Measurements from ENCODE around the gene COLQ.
"Not testable (repeated sequence)": the region's sequence is repeated elsewhere in the genome, so short reads cannot be mapped to it uniquely, and the experiment has no call there.

COLQ gene

GRCh38 chr3:15521573-15521965, at the start of gene COLQ:
Gene COLQ, minus strand, starts transcription at chr3:15521706. Its CDS starts 81 bp downstream, at chr3:15521625.
- in situ Hi-C loops (cut with HindIII; ENCODE audit: low sequenced_read_pairs) = no loop called here

- in situ Hi-C loops (cut with HindIII; ENCODE audit: low sequenced_read_pairs) = no loop called here
Measured at GRCh38 chr3:15563190-15563589, 41.7 kb upstream of the COLQ start.

- in situ Hi-C loops (cut with HindIII; ENCODE audit: low sequenced_read_pairs) = no loop called here
Measured at GRCh38 chr3:15562560-15562959, 41.1 kb upstream of the COLQ start.

GRCh38 chr3:15558581-15558980, 37.1 kb upstream of the COLQ start:
- in situ Hi-C loops (cut with HindIII; ENCODE audit: low sequenced_read_pairs) = no loop called here

DNA sequence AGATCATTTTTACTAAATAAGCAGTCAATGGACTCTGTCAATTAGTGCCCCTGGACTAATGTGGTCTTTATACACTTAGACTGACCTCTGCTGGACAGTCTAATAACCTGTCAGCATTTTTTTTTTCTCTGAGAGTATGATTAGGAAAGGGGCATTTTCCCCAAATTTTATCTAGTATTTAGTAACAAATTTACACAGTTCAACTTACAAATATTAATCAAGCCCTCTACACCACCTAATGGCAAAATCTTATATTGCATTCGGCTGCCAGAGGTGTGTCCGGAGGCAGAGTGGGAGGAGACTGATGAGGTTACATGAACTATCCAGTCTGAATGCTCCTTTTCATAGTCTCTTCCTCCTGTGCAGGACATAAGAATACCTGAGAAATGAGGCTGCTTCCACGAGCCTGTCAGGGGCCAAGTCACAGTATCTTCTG, 36.0 kb upstream of the COLQ start:
- in situ Hi-C loops (cut with HindIII; ENCODE audit: low sequenced_read_pairs) = no loop called here

DNA sequence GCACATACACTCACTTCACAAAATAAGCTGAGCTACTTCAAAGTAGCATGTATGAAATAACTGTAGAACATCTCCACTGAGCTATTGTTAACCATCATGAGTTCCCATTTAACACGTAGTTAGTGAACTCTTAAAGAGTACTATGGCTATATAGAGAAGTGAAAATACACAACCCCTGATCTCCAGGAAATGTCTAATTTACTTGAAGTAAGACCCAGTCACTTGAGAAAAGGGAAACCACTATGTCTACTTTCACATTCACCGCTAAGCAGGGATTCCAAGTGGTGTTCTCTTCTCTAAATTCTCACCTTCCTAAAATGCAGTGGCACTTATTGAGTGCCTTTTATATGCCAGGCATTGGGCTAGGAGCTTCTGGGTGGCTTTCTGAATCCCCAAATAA, 35.0 kb upstream of the COLQ start:
- in situ Hi-C loops (cut with HindIII; ENCODE audit: low sequenced_read_pairs) = no loop called here

DNA sequence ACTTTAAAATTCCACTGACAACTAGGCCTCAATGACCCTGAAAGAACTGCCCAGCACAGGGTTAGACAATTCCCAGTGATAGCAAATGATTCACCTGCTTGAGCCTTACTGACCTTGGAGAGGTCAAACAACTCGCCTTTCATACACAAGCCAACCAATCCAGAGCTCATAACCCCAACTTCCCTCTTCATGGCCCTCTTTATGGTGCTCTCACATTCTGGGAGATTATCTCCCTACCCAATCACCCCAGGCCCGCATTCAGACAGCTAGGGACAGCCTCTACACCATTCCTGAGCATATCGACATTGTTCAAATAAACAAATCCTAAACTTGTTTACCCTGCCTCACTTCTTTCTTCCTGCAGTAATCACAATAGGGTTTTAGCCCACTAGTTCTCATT, 32.2 kb upstream of the COLQ start:
- in situ Hi-C loops (cut with HindIII; ENCODE audit: low sequenced_read_pairs) = no loop called here

GRCh38 chr3:15551902-15552301, 30.4 kb upstream of the COLQ start:
- in situ Hi-C loops (cut with HindIII; ENCODE audit: low sequenced_read_pairs) = no loop called here

DNA sequence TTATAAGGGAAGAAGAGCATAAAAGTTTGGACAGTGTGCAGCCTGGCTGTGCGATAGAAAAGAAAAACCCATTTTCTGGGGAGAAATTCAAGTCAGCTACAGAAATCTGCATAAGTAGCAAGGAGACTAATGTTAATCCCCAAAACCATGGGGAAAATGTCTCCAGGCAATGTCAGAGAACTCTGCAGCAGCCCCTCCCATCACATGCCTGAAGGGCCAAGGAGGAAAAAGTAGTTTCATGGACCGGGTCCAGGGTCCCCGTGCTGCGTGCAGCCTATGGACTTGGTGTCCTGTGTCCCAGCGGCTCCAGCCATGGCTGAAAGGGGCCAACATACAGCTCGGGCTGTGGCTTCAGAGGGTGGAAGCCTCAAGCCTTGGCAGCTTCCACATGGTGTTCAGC, 28.3 kb upstream of the COLQ start:
- in situ Hi-C loops (cut with HindIII; ENCODE audit: low sequenced_read_pairs) = loop anchor here (10.0 kb wide), 1 partner anchor 55 kb away; no protein-coding TSS in a partner anchor

- in situ Hi-C loops (cut with HindIII; ENCODE audit: low sequenced_read_pairs) = loop anchor here (10.0 kb wide), 1 partner anchor 48 kb away; no protein-coding TSS in a partner anchor
Measured at GRCh38 chr3:15542614-15543013, 21.1 kb upstream of the COLQ start.

GRCh38 chr3:15541371-15541770, 19.9 kb upstream of the COLQ start:
- in situ Hi-C loops (cut with HindIII; ENCODE audit: low sequenced_read_pairs) = loop anchor here (10.0 kb wide), 1 partner anchor 47 kb away; no protein-coding TSS in a partner anchor

DNA sequence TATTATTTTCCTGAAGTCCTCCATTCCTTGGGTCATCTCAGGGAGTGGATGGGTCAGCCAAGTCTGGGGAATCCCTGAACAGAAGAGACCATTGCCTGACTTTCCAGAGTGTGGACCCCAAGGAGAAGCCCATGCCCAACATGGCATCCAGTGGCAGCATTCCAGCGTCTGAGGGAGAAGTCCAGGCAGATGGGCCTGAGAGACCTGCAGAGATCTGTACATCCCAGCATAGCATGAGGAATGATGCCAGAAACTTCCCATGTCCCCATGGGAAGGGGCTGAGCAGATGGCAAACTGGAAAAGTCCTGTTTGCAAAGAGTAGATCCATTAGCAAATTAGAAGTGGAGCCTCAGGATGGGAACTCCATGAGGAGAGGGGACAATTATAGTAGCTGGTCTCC, 17.6 kb upstream of the COLQ start:
- in situ Hi-C loops (cut with HindIII; ENCODE audit: low sequenced_read_pairs) = loop anchor here (5.0 kb wide), 1 partner anchor 272 kb away; no protein-coding TSS in a partner anchor

DNA sequence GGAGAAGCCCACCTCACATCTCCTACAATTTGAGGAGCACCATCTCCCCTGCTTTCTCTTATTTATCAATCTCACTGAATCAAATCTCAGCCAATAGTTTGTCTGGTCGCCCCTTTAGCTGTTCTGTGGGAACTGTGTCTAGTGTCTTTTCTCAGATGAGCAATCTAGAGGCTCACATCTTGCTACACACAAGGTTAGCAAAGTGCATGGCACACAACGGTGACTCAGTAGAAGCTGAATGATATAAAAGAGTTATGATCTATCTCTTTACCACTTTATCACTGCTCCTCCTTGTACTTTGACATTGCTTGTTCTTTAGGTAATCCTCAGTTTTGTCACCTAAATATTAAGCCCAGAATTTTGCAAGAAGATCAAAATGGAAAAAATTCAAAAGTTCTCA, 16.8 kb upstream of the COLQ start:
- in situ Hi-C loops (cut with HindIII; ENCODE audit: low sequenced_read_pairs) = loop anchor here (5.0 kb wide), 1 partner anchor 271 kb away; no protein-coding TSS in a partner anchor

GRCh38 chr3:15536856-15537255, 15.3 kb upstream of the COLQ start:
- in situ Hi-C loops (cut with HindIII; ENCODE audit: low sequenced_read_pairs) = loop anchor here (5.0 kb wide), 1 partner anchor 270 kb away; no protein-coding TSS in a partner anchor

DNA sequence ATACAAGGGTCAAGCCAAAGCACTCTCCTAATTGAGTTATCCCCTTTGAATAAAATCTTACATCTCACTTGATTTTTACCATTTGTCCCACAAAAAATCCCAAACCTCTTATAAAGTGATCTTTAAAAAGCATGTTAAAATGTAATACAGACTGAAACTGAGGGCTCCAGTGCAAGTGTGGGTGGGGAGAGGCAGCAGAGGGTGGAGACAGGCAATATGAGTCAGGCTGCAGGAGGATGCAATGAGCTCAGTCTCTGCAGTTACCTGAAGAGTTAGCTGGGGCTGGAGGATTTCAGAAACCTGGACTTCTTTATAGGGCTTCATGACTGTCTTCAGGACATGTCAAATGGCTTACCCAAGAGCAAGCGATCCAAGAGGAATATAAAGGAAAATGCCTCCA, 14.2 kb upstream of the COLQ start:
- in situ Hi-C loops (cut with HindIII; ENCODE audit: low sequenced_read_pairs) = loop anchor here (5.0 kb wide), 1 partner anchor 268 kb away; no protein-coding TSS in a partner anchor

- in situ Hi-C loops (cut with HindIII; ENCODE audit: low sequenced_read_pairs) = not testable (repeated sequence)
Measured at GRCh38 chr3:15532614-15533013, 11.1 kb upstream of the COLQ start.

- in situ Hi-C loops (cut with HindIII; ENCODE audit: low sequenced_read_pairs) = no loop called here
Measured at GRCh38 chr3:15531346-15531745, 9.8 kb upstream of the COLQ start.

DNA sequence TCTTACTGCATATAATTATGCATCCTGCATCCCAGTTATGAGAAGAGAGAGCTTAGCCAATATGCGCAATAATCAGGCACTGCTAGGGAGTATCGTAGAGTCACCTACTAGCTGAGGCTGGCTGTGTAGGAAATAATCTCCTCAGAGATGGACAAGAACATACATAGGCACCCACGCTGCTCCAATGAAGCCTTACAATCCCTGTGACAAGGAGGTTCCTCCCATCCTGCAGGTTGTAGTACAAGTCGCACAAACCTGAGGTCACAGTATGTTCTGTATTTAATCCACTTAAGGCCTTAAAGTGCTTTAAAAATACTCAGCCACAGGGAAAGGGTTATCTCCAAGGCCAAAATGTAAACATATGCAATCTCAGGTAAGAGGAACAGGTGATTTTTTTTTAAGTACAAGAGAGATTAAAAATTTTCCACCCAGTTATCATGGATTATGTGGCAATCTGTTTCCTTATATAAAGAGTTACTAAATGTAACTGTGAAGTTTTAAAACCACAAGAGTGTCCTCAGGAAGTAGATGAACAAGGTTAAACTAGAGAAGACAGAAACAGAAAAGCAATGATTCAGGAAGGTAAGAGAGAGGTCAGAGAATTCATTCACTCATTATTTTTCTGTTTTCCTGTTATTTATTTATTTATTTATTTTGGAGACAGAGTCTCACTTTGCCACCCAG, 7.5 kb upstream of the COLQ start:
- in situ Hi-C loops (cut with HindIII; ENCODE audit: low sequenced_read_pairs) = no loop called here

DNA sequence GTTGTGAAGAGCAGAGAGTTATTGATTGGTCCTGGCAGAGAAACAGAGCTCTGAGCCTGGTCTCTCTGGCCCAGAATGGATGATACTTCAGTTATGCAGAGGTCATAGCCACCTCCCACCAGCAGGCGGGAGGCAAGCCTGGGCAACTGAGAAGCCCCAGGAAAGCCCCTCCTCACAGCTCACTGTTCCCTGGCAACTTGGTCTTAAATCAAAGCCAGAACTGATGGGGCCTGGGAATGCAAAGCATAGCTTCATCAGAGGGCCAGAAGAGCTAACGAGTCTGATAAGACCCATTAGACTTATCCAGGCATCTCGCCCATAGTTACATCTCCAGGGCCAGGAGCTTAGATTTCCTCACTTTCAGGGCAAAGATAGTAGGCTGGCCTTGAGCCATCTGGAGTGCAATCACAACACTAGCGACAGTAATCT, 5.5 kb upstream of the COLQ start:
- in situ Hi-C loops (cut with HindIII; ENCODE audit: low sequenced_read_pairs) = no loop called here

DNA sequence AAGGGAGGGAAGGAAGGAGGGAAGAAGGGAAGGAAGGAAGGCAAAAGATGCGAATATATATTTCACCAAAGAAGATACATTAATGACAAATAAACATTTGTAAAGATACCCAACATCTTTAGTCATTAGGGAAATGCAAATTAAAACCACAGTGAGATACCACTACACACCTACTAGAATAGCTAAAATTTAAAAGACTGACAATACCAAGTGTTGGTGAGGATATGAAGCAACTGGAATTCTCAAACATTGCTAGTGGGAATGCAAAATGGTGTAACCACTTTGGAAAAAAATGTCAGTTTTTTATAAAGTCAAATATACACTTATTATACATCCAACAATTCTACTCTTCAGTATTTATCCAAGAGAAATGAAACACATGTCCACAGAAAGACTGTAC, 4.3 kb upstream of the COLQ start:
- in situ Hi-C loops (cut with HindIII; ENCODE audit: low sequenced_read_pairs) = no loop called here

- in situ Hi-C loops (cut with HindIII; ENCODE audit: low sequenced_read_pairs) = no loop called here
Measured at GRCh38 chr3:15523660-15524417, 2.3 kb upstream of the COLQ start.

DNA sequence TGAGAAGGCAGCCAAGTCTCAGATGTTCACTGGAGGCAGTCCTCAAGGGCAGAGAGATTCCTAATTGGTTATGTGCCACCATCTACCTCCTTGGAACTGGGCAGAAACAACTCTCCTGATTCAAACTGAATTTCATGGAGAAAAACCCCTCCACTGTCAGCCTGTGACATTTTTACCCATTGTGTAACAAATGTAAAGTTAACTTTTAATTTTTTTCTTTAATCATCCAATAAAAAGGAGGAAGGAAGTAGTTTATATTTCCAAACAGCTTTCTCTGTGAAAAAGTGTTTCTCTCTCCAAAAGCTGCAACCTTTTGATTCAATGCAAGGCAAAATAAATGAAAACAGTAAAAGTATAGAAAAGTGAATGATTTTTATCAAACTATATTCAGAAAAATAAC, 510 bp upstream of the COLQ start:
- in situ Hi-C loops (cut with HindIII; ENCODE audit: low sequenced_read_pairs) = no loop called here

Measured in endothelial cell of hepatic sinusoid (primary cell).